ENCODE results near the gene YIPF6. TPM values are rescaled to one million over a fixed set of nuclear protein-coding genes. Genes with fewer than 3 reads are reported as not detected.
A peak's percentile ranks its signal among the peaks of the same experiment; 100 is the strongest.

Gene YIPF6
- total RNA-seq, 1 donor = 27.1 TPM

DNA sequence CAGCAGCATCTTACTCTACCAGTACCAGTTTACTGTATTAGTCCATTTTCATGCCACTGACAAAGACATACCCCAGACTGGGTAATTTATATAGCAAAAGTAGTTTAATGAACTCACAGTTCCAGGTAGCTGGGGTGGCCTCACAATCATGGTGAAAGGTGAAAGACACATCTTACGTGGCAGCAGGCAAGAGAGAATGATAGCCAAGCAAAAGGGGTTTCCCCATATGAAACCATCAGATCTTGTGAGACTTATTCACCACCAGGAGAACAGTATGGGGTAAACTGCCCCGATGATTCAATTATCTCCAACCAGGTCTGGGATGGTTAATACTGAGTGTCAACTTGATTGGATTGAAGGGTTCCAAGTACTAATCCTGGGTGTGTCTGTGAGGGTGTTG is 69.3 kb downstream of the YIPF6 start:
- Histone ChIP-seq H3K79me2 (ENCODE audit: insufficient read depth, low read length) (no peaks in the 10 kb centered on the region), H2AFZ (ENCODE audit: low read length) (no peak overlapping the region), H3K4me2 (ENCODE audit: insufficient read depth, low read length) (no peak overlapping the region), H3K4me3 (ENCODE audit: insufficient read depth, low read length) (no peak overlapping the region), H3K27ac (ENCODE audit: low read depth, low read length) (no peak overlapping the region), H3K27me3 (ENCODE audit: insufficient read depth, low read length) (peaks cover 9% of the 10 kb centered on the region), H3K36me3 (ENCODE audit: insufficient read depth, low read length) (no peaks in the 10 kb centered on the region), H3K4me1 (ENCODE audit: insufficient read depth, low read length) (peaks cover 9% of the 10 kb centered on the region), H4K20me1 (ENCODE audit: insufficient read depth, low read length) (no peaks in the 10 kb centered on the region), H3K9me3 (ENCODE audit: low read depth, low read length) (no peaks in the 10 kb centered on the region)
- TF ChIP-seq, protein P1, sequence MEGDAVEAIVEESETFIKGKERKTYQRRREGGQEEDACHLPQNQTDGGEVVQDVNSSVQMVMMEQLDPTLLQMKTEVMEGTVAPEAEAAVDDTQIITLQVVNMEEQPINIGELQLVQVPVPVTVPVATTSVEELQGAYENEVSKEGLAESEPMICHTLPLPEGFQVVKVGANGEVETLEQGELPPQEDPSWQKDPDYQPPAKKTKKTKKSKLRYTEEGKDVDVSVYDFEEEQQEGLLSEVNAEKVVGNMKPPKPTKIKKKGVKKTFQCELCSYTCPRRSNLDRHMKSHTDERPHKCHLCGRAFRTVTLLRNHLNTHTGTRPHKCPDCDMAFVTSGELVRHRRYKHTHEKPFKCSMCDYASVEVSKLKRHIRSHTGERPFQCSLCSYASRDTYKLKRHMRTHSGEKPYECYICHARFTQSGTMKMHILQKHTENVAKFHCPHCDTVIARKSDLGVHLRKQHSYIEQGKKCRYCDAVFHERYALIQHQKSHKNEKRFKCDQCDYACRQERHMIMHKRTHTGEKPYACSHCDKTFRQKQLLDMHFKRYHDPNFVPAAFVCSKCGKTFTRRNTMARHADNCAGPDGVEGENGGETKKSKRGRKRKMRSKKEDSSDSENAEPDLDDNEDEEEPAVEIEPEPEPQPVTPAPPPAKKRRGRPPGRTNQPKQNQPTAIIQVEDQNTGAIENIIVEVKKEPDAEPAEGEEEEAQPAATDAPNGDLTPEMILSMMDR (IDR thresholded peaks at IDR 0.05; ENCODE audit: extremely low read depth, low read depth, low read length) = no peak
- DNase-seq (ENCODE audit: insufficient read length, low spot score, missing footprints) = no peak

DNA sequence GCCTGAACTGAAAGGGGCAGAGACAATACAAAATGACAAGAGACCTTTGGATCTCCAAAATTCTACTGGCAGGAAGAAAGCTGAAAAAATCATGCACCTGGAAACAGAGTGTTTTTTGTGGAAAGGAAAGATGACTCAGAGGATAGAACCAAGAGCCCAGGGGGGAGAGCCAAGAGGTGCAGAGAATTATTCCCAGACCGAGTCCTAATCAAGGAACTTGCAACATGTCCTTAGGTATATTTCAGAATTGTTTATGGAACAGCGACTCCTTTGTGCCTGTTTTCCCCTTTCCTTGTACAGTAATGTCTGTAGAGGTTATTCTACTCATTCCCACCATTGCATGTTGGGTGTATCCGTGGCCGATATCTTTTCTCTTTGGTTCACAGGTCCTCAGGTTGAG is 71.7 kb downstream of the YIPF6 start:
- no peak for DNase-seq (ENCODE audit: insufficient read length, low spot score, missing footprints)
- Histone ChIP-seq H3K27me3 (ENCODE audit: insufficient read depth, low read length) (peaks cover 9% of the 10 kb centered on the region), H3K79me2 (ENCODE audit: insufficient read depth, low read length) (no peaks in the 10 kb centered on the region), H4K20me1 (ENCODE audit: insufficient read depth, low read length) (no peaks in the 10 kb centered on the region), H2AFZ (ENCODE audit: low read length) (no peak overlapping the region), H3K4me2 (ENCODE audit: insufficient read depth, low read length) (no peak overlapping the region), H3K27ac (ENCODE audit: low read depth, low read length) (no peak overlapping the region), H3K4me1 (ENCODE audit: insufficient read depth, low read length) (peaks cover 9% of the 10 kb centered on the region), H3K9me3 (ENCODE audit: low read depth, low read length) (no peaks in the 10 kb centered on the region), H3K36me3 (ENCODE audit: insufficient read depth, low read length) (no peaks in the 10 kb centered on the region), H3K4me3 (ENCODE audit: insufficient read depth, low read length) (no peak overlapping the region)
- TF ChIP-seq, protein P1 (IDR thresholded peaks at IDR 0.05; ENCODE audit: extremely low read depth, low read depth, low read length) = no peak

DNA sequence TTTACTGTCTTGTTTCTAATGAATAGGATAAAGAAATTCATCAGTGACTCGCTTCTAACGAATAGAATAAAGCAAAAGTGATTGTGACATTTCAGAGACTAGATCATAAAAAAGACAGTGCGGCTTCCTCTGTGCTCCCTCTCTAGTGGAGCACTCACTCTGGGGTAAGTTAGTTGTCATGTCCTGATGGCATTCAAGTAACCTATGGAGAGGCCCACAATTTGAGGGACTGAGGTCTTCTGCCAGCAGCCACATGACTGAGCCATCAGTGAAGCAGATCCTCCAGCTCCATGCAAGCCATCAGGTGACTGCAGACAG is 72.4 kb downstream of the YIPF6 start:
- H3K4me3 ChIP-seq (ENCODE audit: insufficient read depth, low read length) = no peak overlapping the region
- peaks cover 9% of the 10 kb centered on the region for H3K27me3 ChIP-seq (ENCODE audit: insufficient read depth, low read length)
- H4K20me1 ChIP-seq (ENCODE audit: insufficient read depth, low read length) = no peaks in the 10 kb centered on the region
- peak overlapping the region; percentile 57 for H2AFZ ChIP-seq (ENCODE audit: low read length)
- no peak for DNase-seq (ENCODE audit: insufficient read length, low spot score, missing footprints)
- no peak overlapping the region for H3K4me2 ChIP-seq (ENCODE audit: insufficient read depth, low read length)
- H3K36me3 ChIP-seq (ENCODE audit: insufficient read depth, low read length) = no peaks in the 10 kb centered on the region
- no peaks in the 10 kb centered on the region for H3K79me2 ChIP-seq (ENCODE audit: insufficient read depth, low read length)
- no peaks in the 10 kb centered on the region for H3K9me3 ChIP-seq (ENCODE audit: low read depth, low read length)
- H3K4me1 ChIP-seq (ENCODE audit: insufficient read depth, low read length) = peaks cover 9% of the 10 kb centered on the region
- peak overlapping the region; percentile 28 for H3K27ac ChIP-seq (ENCODE audit: low read depth, low read length)
- TF ChIP-seq, protein P1 (IDR thresholded peaks at IDR 0.05; ENCODE audit: extremely low read depth, low read depth, low read length) = no peak

DNA sequence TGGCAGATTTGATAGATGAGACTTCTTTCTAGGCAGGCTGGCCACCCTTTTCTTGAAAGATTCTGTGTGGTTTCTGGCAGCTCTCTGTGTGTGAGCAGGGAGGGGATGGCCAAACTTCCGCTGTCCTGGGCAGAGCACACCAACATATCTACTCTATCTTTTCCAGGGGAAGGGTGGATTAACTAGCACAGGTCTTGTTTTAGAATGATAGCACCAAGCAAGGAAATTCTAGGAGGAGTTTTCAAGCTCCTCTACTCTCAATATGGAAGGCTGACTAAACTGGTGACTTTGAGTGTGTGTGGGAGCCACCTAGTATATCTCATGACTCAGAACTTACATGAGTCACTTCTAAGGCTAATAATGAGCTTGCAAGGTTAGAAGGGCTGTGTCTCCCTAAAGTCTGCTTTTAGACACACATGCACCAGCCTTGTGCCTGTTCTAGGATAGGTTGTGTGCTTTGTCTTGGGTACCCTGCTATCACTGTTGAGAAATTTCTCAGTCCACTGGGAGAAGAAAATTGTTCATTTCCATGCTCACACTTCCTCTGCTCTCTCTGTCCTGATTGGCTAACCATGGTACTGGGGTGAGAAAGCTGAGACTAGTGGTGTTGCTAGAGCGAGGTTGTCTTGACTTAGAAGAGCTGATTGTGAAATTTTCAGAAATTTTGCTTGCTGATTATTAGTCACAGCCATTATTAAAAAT is 72.9 kb downstream of the YIPF6 start:
- H3K27me3 ChIP-seq (ENCODE audit: insufficient read depth, low read length) = peaks cover 9% of the 10 kb centered on the region
- no peak overlapping the region for H3K4me2 ChIP-seq (ENCODE audit: insufficient read depth, low read length)
- H4K20me1 ChIP-seq (ENCODE audit: insufficient read depth, low read length) = no peaks in the 10 kb centered on the region
- no peaks in the 10 kb centered on the region for H3K79me2 ChIP-seq (ENCODE audit: insufficient read depth, low read length)
- TF ChIP-seq, protein P1 (IDR thresholded peaks at IDR 0.05; ENCODE audit: extremely low read depth, low read depth, low read length) = no peak
- H2AFZ ChIP-seq (ENCODE audit: low read length) = peak overlapping the region; percentile 57
- H3K4me3 ChIP-seq (ENCODE audit: insufficient read depth, low read length) = no peak overlapping the region
- peaks cover 9% of the 10 kb centered on the region for H3K4me1 ChIP-seq (ENCODE audit: insufficient read depth, low read length)
- peak; percentile 22 for DNase-seq (ENCODE audit: insufficient read length, low spot score, missing footprints)
- no peaks in the 10 kb centered on the region for H3K9me3 ChIP-seq (ENCODE audit: low read depth, low read length)
- H3K36me3 ChIP-seq (ENCODE audit: insufficient read depth, low read length) = no peaks in the 10 kb centered on the region
- peak overlapping the region; percentile 28 for H3K27ac ChIP-seq (ENCODE audit: low read depth, low read length)

All from osteoblast (primary cell).